ENCODE results near the gene TMEM63B.
A peak's percentile ranks its signal among the peaks of the same experiment; 100 is the strongest.

The TMEM63B gene

GRCh38 chr6:44110966-44111365, 16.4 kb upstream of the TMEM63B start:
- no peak for DNase-seq (ENCODE audit: low read depth)
- TF ChIP-seq CTCF (IDR thresholded peaks at IDR 0.05; ENCODE audit: insufficient read depth, low read depth, low read length, missing control alignments), result no peak
- no peak overlapping the region for H3K4me3 ChIP-seq (ENCODE audit: low read length)

DNA sequence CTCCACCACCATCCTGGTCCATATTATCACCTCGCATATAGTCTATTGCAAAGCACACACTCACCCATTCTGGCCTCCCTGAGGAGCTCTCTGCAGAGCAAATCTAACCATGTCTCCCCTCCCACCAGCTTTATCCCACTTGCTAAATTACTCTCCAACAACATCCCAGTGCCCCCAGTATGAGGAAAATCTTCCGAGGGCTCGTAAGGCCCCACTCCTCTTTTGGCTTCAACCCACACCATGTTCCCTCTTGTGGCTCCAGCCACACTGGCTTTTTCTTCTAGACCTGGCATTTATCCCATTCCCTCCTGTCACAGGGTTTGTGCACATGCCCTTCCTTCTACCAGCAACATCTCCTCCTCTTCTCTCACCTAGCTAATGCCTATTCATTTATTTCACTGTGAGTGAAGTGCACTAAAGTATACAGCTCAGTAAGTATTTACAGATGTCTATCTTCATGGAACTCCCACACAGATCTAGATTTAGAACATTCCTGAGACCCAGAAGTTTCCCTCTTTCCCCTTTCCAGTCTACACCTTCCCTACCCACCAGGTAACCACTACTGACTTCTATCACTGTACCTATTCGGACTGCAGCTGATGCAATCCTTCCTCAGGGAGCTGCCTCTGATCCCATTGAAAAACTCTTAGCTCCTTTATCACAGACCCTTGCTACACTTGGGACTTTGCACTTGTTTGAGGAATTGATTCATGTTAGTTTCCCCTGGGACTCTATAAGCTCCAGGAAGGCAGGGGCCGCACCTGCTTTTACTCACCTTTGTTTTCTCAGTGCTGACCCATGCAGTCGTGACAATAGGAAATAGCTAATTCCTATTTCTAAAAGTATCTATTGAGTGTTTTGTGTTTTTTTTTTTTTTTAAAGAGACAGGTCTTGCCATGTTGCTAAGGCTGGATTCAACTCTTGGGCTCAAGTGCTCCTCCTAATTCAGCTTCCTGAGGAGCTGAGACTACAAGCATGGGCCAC, 15.6 kb upstream of the TMEM63B start:
- no peak for TF ChIP-seq CTCF (IDR thresholded peaks at IDR 0.05; ENCODE audit: insufficient read depth, low read depth, low read length, missing control alignments)
- H3K4me3 ChIP-seq (ENCODE audit: low read length), result no peak overlapping the region
- DNase-seq (ENCODE audit: low read depth), result no peak

DNA sequence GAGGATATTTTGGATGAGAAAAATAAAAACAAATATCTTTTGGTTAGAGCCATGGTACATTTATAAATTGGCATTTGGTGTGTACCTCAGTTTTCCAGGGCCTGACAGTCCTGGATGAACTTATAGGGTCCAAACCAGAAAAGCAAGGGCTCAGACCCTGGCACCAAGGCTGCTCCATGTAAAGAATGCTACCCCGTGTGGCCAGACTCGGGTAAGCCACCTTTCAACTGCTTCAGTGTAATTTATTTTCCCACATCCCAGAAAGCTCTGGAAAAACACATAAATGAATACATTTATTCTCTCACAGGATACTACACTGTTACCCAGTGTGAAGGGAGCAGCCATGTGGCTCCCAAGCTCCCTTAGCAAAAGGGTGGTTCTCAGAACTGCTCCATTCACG, 13.9 kb upstream of the TMEM63B start:
- no peak overlapping the region for H3K4me3 ChIP-seq (ENCODE audit: low read length)
- no peak for DNase-seq (ENCODE audit: low read depth)
- TF ChIP-seq CTCF (IDR thresholded peaks at IDR 0.05; ENCODE audit: insufficient read depth, low read depth, low read length, missing control alignments), result peak; percentile 27

- peak; percentile 93 for DNase-seq (ENCODE audit: low read depth)
- no peak for TF ChIP-seq CTCF (IDR thresholded peaks at IDR 0.05; ENCODE audit: insufficient read depth, low read depth, low read length, missing control alignments)
- no peak overlapping the region for H3K4me3 ChIP-seq (ENCODE audit: low read length)
These were observed 11.5 kb upstream of the TMEM63B start for GRCh38 chr6:44115866-44116265.

DNA sequence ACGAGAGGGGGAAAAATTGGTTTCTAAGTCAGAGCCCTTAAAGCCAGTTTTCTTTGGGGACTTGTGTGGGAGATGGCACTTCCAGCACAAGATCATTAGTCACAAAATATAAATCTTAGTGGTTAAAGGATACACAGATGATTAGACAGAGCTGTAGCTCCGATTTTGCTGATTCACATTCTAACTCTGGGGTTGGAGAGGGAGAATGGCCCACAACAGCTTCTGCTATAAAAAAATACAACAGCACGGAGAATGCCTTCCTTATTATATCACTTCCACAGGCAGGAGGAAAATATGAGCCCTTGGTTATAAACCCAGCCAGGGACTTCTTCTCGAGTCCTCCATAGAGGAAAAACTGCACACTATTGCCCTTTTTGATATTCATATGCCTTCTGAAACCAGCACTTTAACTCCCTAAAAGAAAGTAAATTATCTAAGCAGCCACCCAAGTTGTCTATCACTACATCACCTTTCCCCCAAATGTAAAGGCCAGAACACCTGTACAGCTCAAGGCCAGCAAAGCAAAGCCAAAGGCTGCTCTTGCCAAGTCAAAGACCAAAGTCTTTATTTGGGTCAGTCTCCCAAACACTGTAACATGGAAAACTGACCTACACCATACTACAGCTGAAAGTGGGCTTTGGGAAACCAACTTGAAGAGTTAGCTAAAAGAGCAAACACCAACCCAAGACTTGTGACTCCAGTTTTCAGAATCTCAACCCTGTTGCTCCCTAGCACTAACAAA, 10.5 kb upstream of the TMEM63B start:
- H3K4me3 ChIP-seq (ENCODE audit: low read length), result no peak overlapping the region
- TF ChIP-seq CTCF (IDR thresholded peaks at IDR 0.05; ENCODE audit: insufficient read depth, low read depth, low read length, missing control alignments), result no peak

DNA sequence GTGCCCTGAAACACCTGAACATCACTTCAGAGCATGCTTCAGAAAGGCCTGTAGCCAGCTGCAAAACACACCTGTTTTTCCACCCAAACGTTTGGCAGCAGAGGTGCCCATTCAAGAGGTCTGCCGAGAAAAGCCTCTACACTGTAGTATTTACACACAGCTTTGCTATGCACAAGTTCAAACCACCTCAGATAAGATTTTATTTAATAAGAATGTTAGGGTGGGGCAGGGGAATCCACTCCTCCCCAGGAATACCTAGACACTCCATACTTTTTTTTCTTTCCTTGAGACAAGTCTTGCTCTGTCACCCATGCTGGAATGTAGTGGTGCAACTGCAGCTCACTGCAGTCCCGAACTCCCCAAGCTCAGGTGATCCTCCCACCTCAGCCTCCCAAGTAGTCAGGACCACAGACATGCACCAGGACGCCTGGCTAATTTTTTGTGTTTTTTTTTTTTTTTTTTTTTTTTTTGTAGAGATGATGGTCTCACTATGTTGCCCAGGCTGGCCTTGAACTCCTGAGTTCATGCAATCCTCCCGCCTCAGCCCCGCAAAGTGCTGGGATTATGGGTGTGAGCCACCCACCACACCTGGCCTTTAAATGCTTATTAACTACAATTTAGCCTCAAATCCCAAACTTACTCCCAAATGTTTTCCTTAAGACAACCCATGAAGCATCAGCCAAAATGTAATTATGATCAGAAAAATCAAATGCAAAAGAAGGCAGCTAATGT, 9.8 kb upstream of the TMEM63B start:
- peak; percentile 90 for DNase-seq (ENCODE audit: low read depth)
- no peak overlapping the region for H3K4me3 ChIP-seq (ENCODE audit: low read length)
- no peak for TF ChIP-seq CTCF (IDR thresholded peaks at IDR 0.05; ENCODE audit: insufficient read depth, low read depth, low read length, missing control alignments)

More for the DNA sequence above, 10.5 kb upstream of the TMEM63B start:
- DNase-seq (ENCODE audit: low read depth), result peak; percentile 81

Data from epithelial cell of esophagus (primary cell).